ENCODE data around the gene LDAF1. TPM values are rescaled to one million over a fixed set of nuclear protein-coding genes. Genes with fewer than 3 reads are reported as not detected.

The LDAF1 gene
- total RNA-seq, 2 experiments from 2014 or later: 11.0 to 11.2 TPM

DNA sequence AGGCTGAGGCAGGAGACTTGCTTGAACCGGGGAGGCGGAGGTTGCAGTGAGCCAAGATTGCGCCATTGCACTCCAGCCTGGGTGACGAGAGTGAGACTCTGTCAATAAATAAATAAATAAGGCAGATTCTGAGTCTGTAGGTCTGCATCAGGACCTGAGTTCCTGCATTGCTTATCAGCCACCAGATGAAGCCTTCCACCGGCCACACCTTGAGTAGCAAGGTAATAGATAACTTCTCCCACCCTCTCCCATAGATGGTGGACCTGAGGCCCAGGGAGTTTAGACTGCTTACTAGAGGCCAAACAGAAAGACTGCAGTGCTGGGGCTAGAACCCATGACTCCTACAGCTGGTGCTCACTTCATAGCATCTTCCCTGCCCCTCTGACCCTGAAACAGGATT lies 30.8 kb downstream of the LDAF1 start:
- peaks cover 5% of the 10 kb centered on the region for H3K27me3 Mint-ChIP-seq
- H3K36me3 ChIP-seq (ENCODE audit: insufficient read depth, low read length): no peaks in the 10 kb centered on the region
- no peak overlapping the region for H3K27ac ChIP-seq (ENCODE audit: low read depth in 1 of 2, low read length in 2 of 2)
- H3K9me3 Mint-ChIP-seq: peaks cover 3% of the 10 kb centered on the region
- intact Hi-C loops (cut with DNase I, micrococcal nuclease): loop anchor here (2.0 to 10.0 kb wide), 4 partner anchors 105 to 1495 kb away; no protein-coding TSS in a partner anchor
- ChIA-PET CTCF (interaction anchor here (0.6 to 1.1 kb wide), 3 partner anchors 18 to 339 kb away, joined by 3 to 4 read pairs (median 3); no protein-coding TSS in a partner anchor), POLR2A (no interaction called here)
- no peak overlapping the region for H3K27ac Mint-ChIP-seq
- peaks cover 5% of the 10 kb centered on the region for H3K4me1 ChIP-seq (ENCODE audit: insufficient read depth, low read length)
- H3K9me3 ChIP-seq (ENCODE audit: control insufficient read depth in 1 of 2, insufficient read depth in 1 of 2, low read length in 2 of 2): peaks cover 0 to 5% of the 10 kb centered on the region in 2 experiments
- no peaks in the 10 kb centered on the region for H3K36me3 Mint-ChIP-seq (ENCODE audit: low read depth)
- ATAC-seq (ENCODE audit: poor library complexity) (no peak), DNase-seq (no peak)
- H3K4me3 ChIP-seq (ENCODE audit: low read length): no peak overlapping the region
- H3K4me1 Mint-ChIP-seq (ENCODE audit: low read depth): peaks cover 5% of the 10 kb centered on the region
- TF ChIP-seq CTCF (IDR thresholded peaks at IDR 0.05): no peak
- H3K4me3 Mint-ChIP-seq: no peak overlapping the region
- H3K27me3 ChIP-seq (ENCODE audit: control insufficient read depth in 1 of 2, insufficient read depth in 2 of 2, low read length in 2 of 2): no peaks in the 10 kb centered on the region

GRCh38 chr16:21190013-21190412 lies 31.5 kb downstream of the LDAF1 start:
- Mint-ChIP-seq H3K27ac (no peak overlapping the region), H3K36me3 (ENCODE audit: low read depth) (no peaks in the 10 kb centered on the region), H3K9me3 (peaks cover 3% of the 10 kb centered on the region), H3K27me3 (peaks cover 5% of the 10 kb centered on the region), H3K4me1 (ENCODE audit: low read depth) (peaks cover 5% of the 10 kb centered on the region), H3K4me3 (no peak overlapping the region)
- no peaks in the 10 kb centered on the region for H3K27me3 ChIP-seq (ENCODE audit: control insufficient read depth in 1 of 2, insufficient read depth in 2 of 2, low read length in 2 of 2)
- ChIA-PET POLR2A (no interaction called here), CTCF (no interaction called here)
- no peak for ATAC-seq (ENCODE audit: poor library complexity)
- TF ChIP-seq CTCF (IDR thresholded peaks at IDR 0.05): no peak
- peaks cover 0 to 5% of the 10 kb centered on the region in 2 experiments for H3K9me3 ChIP-seq (ENCODE audit: control insufficient read depth in 1 of 2, insufficient read depth in 1 of 2, low read length in 2 of 2)
- peaks cover 5% of the 10 kb centered on the region for H3K4me1 ChIP-seq (ENCODE audit: insufficient read depth, low read length)
- no peak for DNase-seq
- H3K36me3 ChIP-seq (ENCODE audit: insufficient read depth, low read length): no peaks in the 10 kb centered on the region
- H3K27ac ChIP-seq (ENCODE audit: low read depth in 1 of 2, low read length in 2 of 2): no peak overlapping the region
- H3K4me3 ChIP-seq (ENCODE audit: low read length): no peak overlapping the region
- intact Hi-C loops (cut with DNase I, micrococcal nuclease): no loop called here

DNA sequence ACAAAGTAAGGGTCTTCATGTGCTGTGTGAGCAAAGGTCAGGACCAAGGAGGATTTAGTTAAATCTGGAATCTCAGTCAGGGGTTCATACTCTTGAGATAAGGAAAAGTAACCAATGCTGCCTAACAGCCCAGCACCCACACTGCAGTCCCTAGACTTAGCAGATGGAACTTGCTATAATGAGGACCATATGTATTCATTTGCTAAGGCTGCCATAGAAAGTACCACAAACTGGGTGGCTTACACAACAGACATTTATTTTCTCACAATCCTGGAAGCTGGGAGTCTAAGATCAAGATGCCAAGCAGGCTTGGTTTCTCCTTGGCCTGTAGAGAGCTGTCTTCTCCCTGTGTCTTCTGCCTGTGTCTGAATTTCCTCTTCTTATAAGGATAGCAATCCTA lies 32.1 kb downstream of the LDAF1 start:
- Mint-ChIP-seq H3K27ac (no peak overlapping the region), H3K4me3 (no peak overlapping the region), H3K27me3 (peaks cover 5% of the 10 kb centered on the region), H3K9me3 (peaks cover 3% of the 10 kb centered on the region), H3K36me3 (ENCODE audit: low read depth) (no peaks in the 10 kb centered on the region), H3K4me1 (ENCODE audit: low read depth) (peaks cover 5% of the 10 kb centered on the region)
- Histone ChIP-seq H3K27me3 (ENCODE audit: control insufficient read depth in 1 of 2, insufficient read depth in 2 of 2, low read length in 2 of 2) (no peaks in the 10 kb centered on the region), H3K36me3 (ENCODE audit: insufficient read depth, low read length) (no peaks in the 10 kb centered on the region), H3K4me1 (ENCODE audit: insufficient read depth, low read length) (peaks cover 5% of the 10 kb centered on the region), H3K4me3 (ENCODE audit: low read length) (no peak overlapping the region), H3K27ac (ENCODE audit: low read depth in 1 of 2, low read length in 2 of 2) (no peak overlapping the region), H3K9me3 (ENCODE audit: control insufficient read depth in 1 of 2, insufficient read depth in 1 of 2, low read length in 2 of 2) (peaks cover 0 to 5% of the 10 kb centered on the region in 2 experiments)
- DNase-seq: no peak
- intact Hi-C loops (cut with DNase I, micrococcal nuclease): no loop called here
- ChIA-PET POLR2A (no interaction called here), CTCF (no interaction called here)
- TF ChIP-seq CTCF (IDR thresholded peaks at IDR 0.05): no peak
- no peak for ATAC-seq (ENCODE audit: poor library complexity)

Data from CD4-positive, alpha-beta T cell (primary cell).